GM20000 (cell line): ENCODE data around the gene ATP13A5.

Experiments used
- DNase-seq: peaks from one replicate; pipeline ENCODE4 v3.0.0; 2012; ENCODE audit warnings: low spot score
- CTCF ChIP-seq: IDR thresholded peaks from 2 replicates; pipeline ENCODE4 v1.5.1; 2012; ENCODE audit warnings: mild to moderate bottlenecking, control low read depth; ENCODE audit errors: extremely low read depth, missing control alignments

The ATP13A5 gene

DNA sequence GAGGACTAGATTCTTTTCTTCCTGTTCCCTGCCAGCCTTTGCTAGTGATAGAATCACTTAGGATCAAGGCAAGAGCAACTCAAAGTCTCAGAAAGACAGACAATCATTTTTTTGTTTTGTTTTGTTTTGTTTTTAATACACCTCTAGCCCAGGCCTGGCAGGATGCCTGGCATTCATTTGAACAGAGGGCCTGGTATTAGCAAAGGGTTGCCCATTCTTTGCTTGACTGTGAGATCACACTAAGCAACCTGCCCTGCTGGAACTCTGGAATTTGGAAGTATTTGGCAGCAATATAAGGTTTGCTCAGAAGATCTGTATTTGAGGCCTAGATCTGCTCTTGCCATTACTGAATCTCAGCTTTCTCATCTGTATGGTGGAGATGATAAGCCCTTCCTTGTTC lies 21.8 kb upstream of the ATP13A5 start:
- no peak for DNase-seq
- TF ChIP-seq CTCF: no peak

DNA sequence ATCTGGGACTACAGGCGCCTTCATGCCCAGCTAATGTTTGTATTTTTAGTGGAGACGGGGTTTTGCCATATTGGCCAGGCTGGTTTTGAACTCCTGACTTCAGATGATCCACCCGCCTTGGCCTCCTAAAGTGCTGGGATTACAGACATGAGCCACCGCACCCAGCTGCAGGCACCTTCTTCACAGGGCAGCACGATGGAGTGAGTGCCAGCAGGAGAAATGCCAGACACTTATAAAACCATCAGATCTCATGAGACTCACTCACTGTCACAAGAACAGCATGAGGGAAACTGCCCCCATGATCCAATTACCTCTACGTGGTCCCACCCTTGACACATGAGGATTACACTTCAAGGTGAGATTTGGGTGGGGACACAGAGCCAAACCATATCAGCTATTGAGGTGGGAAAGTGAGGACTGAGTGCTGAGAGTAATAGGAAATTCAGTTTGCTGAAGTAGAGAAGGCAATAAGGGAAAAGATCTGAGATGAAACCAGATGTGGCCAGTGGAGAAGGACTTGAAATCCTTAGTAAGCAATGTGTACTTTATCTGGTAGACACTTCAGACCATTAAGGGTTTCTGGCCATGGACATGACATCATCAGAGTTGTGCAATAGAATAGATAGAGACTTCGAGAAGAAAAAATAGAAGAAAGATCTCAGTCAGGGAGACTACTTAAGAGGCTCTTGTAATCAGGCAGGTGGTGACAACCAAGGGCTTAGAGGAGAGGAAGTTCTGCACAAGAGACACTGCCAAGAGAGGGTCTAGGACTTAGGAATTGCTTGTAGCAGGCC lies 18.1 kb upstream of the ATP13A5 start:
- DNase-seq: no peak
- TF ChIP-seq CTCF: no peak

GRCh38 chr3:193391902-193392301 lies 13.3 kb upstream of the ATP13A5 start:
- DNase-seq: no peak
- no peak for TF ChIP-seq CTCF

- no peak for TF ChIP-seq CTCF
Observed at GRCh38 chr3:193389335-193389734, 10.8 kb upstream of the ATP13A5 start.

GRCh38 chr3:193388361-193388760 lies 9.8 kb upstream of the ATP13A5 start:
- no peak for DNase-seq
- TF ChIP-seq CTCF: no peak

More at GRCh38 chr3:193389335-193389734, 10.8 kb upstream of the ATP13A5 start:
- no peak for DNase-seq

- TF ChIP-seq CTCF: no peak
- DNase-seq: no peak
Observed at GRCh38 chr3:193387596-193387995, 9.0 kb upstream of the ATP13A5 start.

DNA sequence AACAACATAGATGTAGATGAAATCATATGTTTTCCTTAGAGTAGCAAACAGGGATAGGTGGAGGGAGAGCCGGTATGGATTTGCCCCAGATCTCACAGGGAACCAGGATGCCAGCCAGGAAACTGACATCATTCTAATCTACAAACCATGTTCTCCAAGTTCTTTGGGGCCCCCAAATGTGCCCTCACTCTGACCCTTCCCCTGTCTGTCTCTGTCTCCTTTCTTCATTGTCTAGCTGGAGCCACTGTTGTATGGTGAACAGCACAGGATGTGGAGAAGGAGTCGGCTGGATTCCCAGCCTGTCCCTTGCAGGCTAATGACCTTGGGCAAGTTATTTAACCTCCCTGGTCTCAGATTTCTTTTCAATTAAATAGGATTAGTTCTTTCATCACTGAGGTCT lies 962 bp downstream of the ATP13A5 start:
- no peak for DNase-seq
- no peak for TF ChIP-seq CTCF
